Measurements from ENCODE around the gene DUSP6.
A peak's percentile ranks its signal among the peaks of the same experiment; 100 is the strongest.

DUSP6 gene

GRCh38 chr12:89352492-89353187, at the start of gene DUSP6:
Gene DUSP6, minus strand, starts transcription at chr12:89352501. Its CDS starts 462 bp downstream, at chr12:89352039.
- Histone ChIP-seq H3K4me2 (ENCODE audit: low read length) (peak within 1 kb of the TSS; percentile 98), H2AFZ (peak within 1 kb of the TSS; percentile 93), H3K4me3 (ENCODE audit: low read depth, low read length) (peak within 1 kb of the TSS; percentile 88), H3K27ac (peak within 1 kb of the TSS; percentile 100), H3K27me3 (ENCODE audit: control insufficient read depth, insufficient read depth, low read length) (no peaks in the 10 kb centered on the region), H3K36me3 (ENCODE audit: control insufficient read depth, insufficient read depth, low read length) (no peaks in the 10 kb centered on the region), H3K9me3 (ENCODE audit: control insufficient read depth, low read length) (no peaks in the 10 kb centered on the region), H3K79me2 (peaks cover 44% of the 10 kb centered on the region), H3K4me1 (peaks cover 24% of the 10 kb centered on the region), H3K9ac (peak within 1 kb of the TSS; percentile 99)
- no peak for TF ChIP-seq CTCF (IDR thresholded peaks at IDR 0.05)

- Histone ChIP-seq H3K9me3 (ENCODE audit: control insufficient read depth, low read length) (no peaks in the 10 kb centered on the region), H2AFZ (no peak overlapping the region), H3K27me3 (ENCODE audit: control insufficient read depth, insufficient read depth, low read length) (no peaks in the 10 kb centered on the region), H3K4me2 (ENCODE audit: low read length) (no peak overlapping the region), H3K4me1 (no peaks in the 10 kb centered on the region), H3K79me2 (no peaks in the 10 kb centered on the region), H3K36me3 (ENCODE audit: control insufficient read depth, insufficient read depth, low read length) (no peaks in the 10 kb centered on the region), H3K27ac (no peak overlapping the region), H3K4me3 (ENCODE audit: low read depth, low read length) (no peak overlapping the region), H3K9ac (no peak overlapping the region)
- TF ChIP-seq CTCF (IDR thresholded peaks at IDR 0.05) = no peak
Measured at GRCh38 chr12:89401433-89402058, 49.2 kb upstream of the DUSP6 start.

- Histone ChIP-seq H3K4me2 (ENCODE audit: low read length) (no peak overlapping the region), H3K36me3 (ENCODE audit: control insufficient read depth, insufficient read depth, low read length) (no peaks in the 10 kb centered on the region), H2AFZ (no peak overlapping the region), H3K9me3 (ENCODE audit: control insufficient read depth, low read length) (no peaks in the 10 kb centered on the region), H3K9ac (no peak overlapping the region), H3K79me2 (no peaks in the 10 kb centered on the region), H3K4me3 (ENCODE audit: low read depth, low read length) (no peak overlapping the region), H3K27ac (no peak overlapping the region), H3K4me1 (no peaks in the 10 kb centered on the region), H3K27me3 (ENCODE audit: control insufficient read depth, insufficient read depth, low read length) (no peaks in the 10 kb centered on the region)
- no peak for TF ChIP-seq CTCF (IDR thresholded peaks at IDR 0.05)
Measured at GRCh38 chr12:89400415-89400814, 48.1 kb upstream of the DUSP6 start.

GRCh38 chr12:89395712-89396111, 43.4 kb upstream of the DUSP6 start:
- Histone ChIP-seq H3K27me3 (ENCODE audit: control insufficient read depth, insufficient read depth, low read length) (no peaks in the 10 kb centered on the region), H3K4me2 (ENCODE audit: low read length) (no peak overlapping the region), H3K9me3 (ENCODE audit: control insufficient read depth, low read length) (no peaks in the 10 kb centered on the region), H3K9ac (no peak overlapping the region), H2AFZ (no peak overlapping the region), H3K79me2 (no peaks in the 10 kb centered on the region), H3K4me3 (ENCODE audit: low read depth, low read length) (no peak overlapping the region), H3K36me3 (ENCODE audit: control insufficient read depth, insufficient read depth, low read length) (no peaks in the 10 kb centered on the region), H3K27ac (no peak overlapping the region), H3K4me1 (peaks cover 1% of the 10 kb centered on the region)
- no peak for TF ChIP-seq CTCF (IDR thresholded peaks at IDR 0.05)

All from parathyroid adenoma (tissue), 2 donors.